Measurements from ENCODE around the gene METTL3.
"Not testable (repeated sequence)": the region's sequence is repeated elsewhere in the genome, so short reads cannot be mapped to it uniquely, and the experiment has no call there.

Gene METTL3

GRCh38 chr14:21510735-21511657 lies at the start of gene METTL3:
Gene METTL3 (minus strand): TSS chr14:21511340. CDS start chr14:21511223, 117 bp downstream.
- H3K27me3 ChIP-seq (ENCODE audit: insufficient read depth, insufficient read length) = no peaks in the 10 kb centered on the region
- no peak for TF ChIP-seq SUZ12 (IDR thresholded peaks at IDR 0.05; ENCODE audit: extremely low read depth, insufficient read depth, insufficient read length)
- no peak for TF ChIP-seq ZNF274 (IDR thresholded peaks at IDR 0.05; ENCODE audit: low read depth, low read length)
- TF ChIP-seq YY1 (IDR thresholded peaks at IDR 0.05; ENCODE audit: insufficient read depth, insufficient read length) = peak; percentile 100
- peaks cover 21% of the 10 kb centered on the region for H3K36me3 ChIP-seq (ENCODE audit: insufficient read depth, insufficient read length, low read length)
- no peaks in the 10 kb centered on the region for H3K4me1 ChIP-seq (ENCODE audit: insufficient read depth, insufficient read length)
- H3K4me3 ChIP-seq (ENCODE audit: insufficient read length, low read depth) = peak within 1 kb of the TSS; percentile 98
- no peaks in the 10 kb centered on the region for H3K9me3 ChIP-seq (ENCODE audit: insufficient read depth, low read length)
- DNase-seq (ENCODE audit: low read depth, low spot score) = peak; percentile 93
- peak within 1 kb of the TSS; percentile 99 for H3K9ac ChIP-seq (ENCODE audit: insufficient read length, low read depth)

- H3K36me3 ChIP-seq (ENCODE audit: insufficient read depth, insufficient read length, low read length) = no peaks in the 10 kb centered on the region
- no peak for DNase-seq (ENCODE audit: low read depth, low spot score)
- TF ChIP-seq ZNF274 (IDR thresholded peaks at IDR 0.05; ENCODE audit: low read depth, low read length) (no peak), YY1 (IDR thresholded peaks at IDR 0.05; ENCODE audit: insufficient read depth, insufficient read length) (no peak)
- no peaks in the 10 kb centered on the region for H3K27me3 ChIP-seq (ENCODE audit: insufficient read depth, insufficient read length)
- H3K4me1 ChIP-seq (ENCODE audit: insufficient read depth, insufficient read length) = no peaks in the 10 kb centered on the region
- H3K4me3 ChIP-seq (ENCODE audit: insufficient read length, low read depth) = no peak overlapping the region
- no peaks in the 10 kb centered on the region for H3K9me3 ChIP-seq (ENCODE audit: insufficient read depth, low read length)
- H3K9ac ChIP-seq (ENCODE audit: insufficient read length, low read depth) = no peak overlapping the region
Measured at GRCh38 chr14:21558703-21559170, 47.6 kb upstream of the METTL3 start.

- TF ChIP-seq SUZ12 (IDR thresholded peaks at IDR 0.05; ENCODE audit: extremely low read depth, insufficient read depth, insufficient read length) = no peak
- TF ChIP-seq ZNF274 (IDR thresholded peaks at IDR 0.05; ENCODE audit: low read depth, low read length) = no peak
- TF ChIP-seq YY1 (IDR thresholded peaks at IDR 0.05; ENCODE audit: insufficient read depth, insufficient read length) = no peak
- Histone ChIP-seq H3K4me1 (ENCODE audit: insufficient read depth, insufficient read length) (no peaks in the 10 kb centered on the region), H3K9me3 (ENCODE audit: insufficient read depth, low read length) (no peaks in the 10 kb centered on the region), H3K4me3 (ENCODE audit: insufficient read length, low read depth) (no peak overlapping the region), H3K27me3 (ENCODE audit: insufficient read depth, insufficient read length) (no peaks in the 10 kb centered on the region), H3K9ac (ENCODE audit: insufficient read length, low read depth) (no peak overlapping the region), H3K36me3 (ENCODE audit: insufficient read depth, insufficient read length, low read length) (no peaks in the 10 kb centered on the region)
- DNase-seq (ENCODE audit: low read depth, low spot score) = peak; percentile 97
Measured at GRCh38 chr14:21557084-21557901, 46.2 kb upstream of the METTL3 start.

GRCh38 chr14:21556378-21557083 lies 45.4 kb upstream of the METTL3 start:
- Histone ChIP-seq H3K4me1 (ENCODE audit: insufficient read depth, insufficient read length) (no peaks in the 10 kb centered on the region), H3K9ac (ENCODE audit: insufficient read length, low read depth) (peak overlapping the region; percentile 38)

GRCh38 chr14:21553266-21553665 lies 42.1 kb upstream of the METTL3 start:
- TF ChIP-seq YY1 (IDR thresholded peaks at IDR 0.05; ENCODE audit: insufficient read depth, insufficient read length) = no peak
- no peak for TF ChIP-seq SUZ12 (IDR thresholded peaks at IDR 0.05; ENCODE audit: extremely low read depth, insufficient read depth, insufficient read length)
- no peak for TF ChIP-seq ZNF274 (IDR thresholded peaks at IDR 0.05; ENCODE audit: low read depth, low read length)

More at GRCh38 chr14:21556378-21557083, 45.4 kb upstream of the METTL3 start:
- no peaks in the 10 kb centered on the region for H3K9me3 ChIP-seq (ENCODE audit: insufficient read depth, low read length)
- H3K27me3 ChIP-seq (ENCODE audit: insufficient read depth, insufficient read length) = no peaks in the 10 kb centered on the region
- no peaks in the 10 kb centered on the region for H3K36me3 ChIP-seq (ENCODE audit: insufficient read depth, insufficient read length, low read length)
- H3K4me3 ChIP-seq (ENCODE audit: insufficient read length, low read depth) = no peak overlapping the region
- no peak for DNase-seq (ENCODE audit: low read depth, low spot score)
- TF ChIP-seq YY1 (IDR thresholded peaks at IDR 0.05; ENCODE audit: insufficient read depth, insufficient read length) (no peak), SUZ12 (IDR thresholded peaks at IDR 0.05; ENCODE audit: extremely low read depth, insufficient read depth, insufficient read length) (no peak), ZNF274 (IDR thresholded peaks at IDR 0.05; ENCODE audit: low read depth, low read length) (no peak)

GRCh38 chr14:21544588-21544987 lies 33.4 kb upstream of the METTL3 start:
- not testable (repeated sequence) for H3K4me3 ChIP-seq (ENCODE audit: insufficient read length, low read depth); H3K9me3 ChIP-seq (ENCODE audit: insufficient read depth, low read length); H3K4me1 ChIP-seq (ENCODE audit: insufficient read depth, insufficient read length); H3K9ac ChIP-seq (ENCODE audit: insufficient read length, low read depth); H3K36me3 ChIP-seq (ENCODE audit: insufficient read depth, insufficient read length, low read length); DNase-seq (ENCODE audit: low read depth, low spot score); H3K27me3 ChIP-seq (ENCODE audit: insufficient read depth, insufficient read length)

More at GRCh38 chr14:21553266-21553665, 42.1 kb upstream of the METTL3 start:
- no peaks in the 10 kb centered on the region for H3K36me3 ChIP-seq (ENCODE audit: insufficient read depth, insufficient read length, low read length)
- no peaks in the 10 kb centered on the region for H3K4me1 ChIP-seq (ENCODE audit: insufficient read depth, insufficient read length)
- DNase-seq (ENCODE audit: low read depth, low spot score) = no peak
- H3K27me3 ChIP-seq (ENCODE audit: insufficient read depth, insufficient read length) = no peaks in the 10 kb centered on the region
- no peak overlapping the region for H3K4me3 ChIP-seq (ENCODE audit: insufficient read length, low read depth)
- H3K9ac ChIP-seq (ENCODE audit: insufficient read length, low read depth) = no peak overlapping the region
- H3K9me3 ChIP-seq (ENCODE audit: insufficient read depth, low read length) = no peaks in the 10 kb centered on the region
